NCI-H1436 (cell line): ENCODE measurements around the gene CSAD.
"Not testable (repeated sequence)": the region's sequence is repeated elsewhere in the genome, so short reads cannot be mapped to it uniquely, and the experiment has no call there.

Experiments
- DNase-seq: peaks from one replicate; lab custom pipeline; 2025; lab: John Stamatoyannopoulos, UW

CSAD gene

DNA sequence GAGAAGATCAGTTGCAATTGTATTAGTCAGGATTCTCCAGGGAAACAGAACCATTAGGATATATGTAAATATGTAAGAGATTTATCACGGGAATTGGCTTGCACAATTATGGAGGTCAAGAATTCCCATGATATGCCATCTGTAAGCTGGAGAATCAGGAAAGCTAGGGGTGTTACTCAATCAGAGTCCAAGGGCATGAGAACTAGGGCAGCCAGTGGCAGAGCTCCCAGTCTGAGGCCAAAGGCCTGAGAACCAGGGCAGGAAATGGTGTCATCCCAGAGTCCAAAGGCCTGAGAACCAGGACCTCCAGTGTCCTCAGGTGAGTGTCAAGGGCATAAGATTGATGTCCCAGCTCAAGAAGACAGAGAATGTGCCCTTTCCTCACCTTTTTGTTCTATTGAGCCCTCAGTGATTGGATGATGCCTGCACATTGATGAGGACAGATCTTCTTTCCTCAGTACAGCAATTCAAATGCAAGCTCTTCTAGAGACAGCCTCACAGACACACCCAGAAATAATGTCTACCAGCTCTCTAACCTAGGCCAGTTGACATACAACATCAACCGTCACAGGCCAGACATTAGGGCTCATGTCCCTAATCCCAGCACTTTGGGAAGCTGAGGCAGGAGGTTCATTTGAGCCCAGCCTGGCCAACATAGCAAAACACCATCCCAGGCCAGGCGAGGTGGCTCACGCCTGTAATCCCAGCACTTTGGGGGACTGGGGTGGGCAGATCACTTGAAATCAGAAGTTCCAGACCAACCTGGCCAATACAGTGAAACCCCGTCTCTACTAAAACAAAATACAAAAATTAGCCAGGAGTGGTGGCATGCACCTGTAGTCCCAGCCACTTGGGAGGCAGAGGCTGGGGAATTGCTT, 35.1 kb downstream of the CSAD start:
- no peak for DNase-seq

DNA sequence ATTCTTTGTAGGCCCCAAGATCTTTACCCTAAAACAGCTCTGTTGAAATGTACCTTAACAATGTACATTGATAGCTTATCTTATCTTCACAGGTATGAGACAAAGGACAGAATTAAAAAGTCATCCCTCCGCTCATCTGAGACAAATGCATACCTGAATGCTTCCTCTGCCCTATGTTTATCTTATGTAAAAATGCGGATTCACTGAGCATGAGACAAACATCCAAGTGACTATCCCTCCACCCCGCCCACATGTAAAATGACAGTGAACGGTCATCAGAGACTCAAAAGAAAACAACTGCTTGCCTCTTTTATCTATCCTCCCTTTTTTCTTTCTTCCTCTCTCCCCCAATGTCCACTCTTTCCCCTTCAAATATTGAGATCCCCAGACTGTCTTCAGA, 37.4 kb downstream of the CSAD start:
- DNase-seq: no peak

DNA sequence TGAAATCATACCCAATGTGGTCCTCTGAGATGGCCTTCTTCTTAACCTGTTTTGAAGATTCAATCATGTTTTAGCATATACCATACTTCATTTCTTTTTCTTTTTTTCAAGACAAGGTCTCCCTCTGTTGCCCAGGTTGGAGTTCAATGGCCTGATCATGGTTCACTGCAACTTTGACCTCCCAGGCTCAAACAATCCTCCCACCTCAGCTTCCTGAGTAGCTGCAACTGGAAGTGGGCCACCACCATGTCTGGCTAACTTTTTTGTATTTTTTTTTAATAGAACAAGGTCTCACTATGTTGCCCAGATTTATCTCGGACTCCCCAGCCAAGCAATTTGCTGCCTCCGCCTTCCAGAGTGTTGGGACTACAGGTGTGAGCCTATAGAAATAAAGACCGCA, 47.0 kb downstream of the CSAD start:
- DNase-seq: no peak

DNA sequence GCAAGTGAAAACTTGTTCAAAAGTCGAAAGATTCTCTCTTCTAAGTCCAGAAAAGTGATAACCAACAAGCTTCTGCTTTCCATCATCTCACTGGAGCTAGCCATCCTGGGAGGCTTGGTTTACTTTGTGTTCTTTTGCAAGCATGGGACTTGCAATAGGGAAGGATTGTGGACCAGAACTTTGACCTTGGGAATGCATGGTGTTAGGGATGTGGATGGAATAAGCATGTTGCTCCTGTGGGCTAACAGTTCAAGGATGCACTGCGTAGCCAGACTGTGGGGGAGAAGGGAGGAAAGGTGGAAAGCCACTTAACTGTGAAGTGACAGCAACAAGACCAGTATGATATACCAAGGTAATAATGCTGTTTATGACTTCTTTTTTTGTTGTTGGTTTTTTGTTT, 48.9 kb downstream of the CSAD start:
- no peak for DNase-seq

DNA sequence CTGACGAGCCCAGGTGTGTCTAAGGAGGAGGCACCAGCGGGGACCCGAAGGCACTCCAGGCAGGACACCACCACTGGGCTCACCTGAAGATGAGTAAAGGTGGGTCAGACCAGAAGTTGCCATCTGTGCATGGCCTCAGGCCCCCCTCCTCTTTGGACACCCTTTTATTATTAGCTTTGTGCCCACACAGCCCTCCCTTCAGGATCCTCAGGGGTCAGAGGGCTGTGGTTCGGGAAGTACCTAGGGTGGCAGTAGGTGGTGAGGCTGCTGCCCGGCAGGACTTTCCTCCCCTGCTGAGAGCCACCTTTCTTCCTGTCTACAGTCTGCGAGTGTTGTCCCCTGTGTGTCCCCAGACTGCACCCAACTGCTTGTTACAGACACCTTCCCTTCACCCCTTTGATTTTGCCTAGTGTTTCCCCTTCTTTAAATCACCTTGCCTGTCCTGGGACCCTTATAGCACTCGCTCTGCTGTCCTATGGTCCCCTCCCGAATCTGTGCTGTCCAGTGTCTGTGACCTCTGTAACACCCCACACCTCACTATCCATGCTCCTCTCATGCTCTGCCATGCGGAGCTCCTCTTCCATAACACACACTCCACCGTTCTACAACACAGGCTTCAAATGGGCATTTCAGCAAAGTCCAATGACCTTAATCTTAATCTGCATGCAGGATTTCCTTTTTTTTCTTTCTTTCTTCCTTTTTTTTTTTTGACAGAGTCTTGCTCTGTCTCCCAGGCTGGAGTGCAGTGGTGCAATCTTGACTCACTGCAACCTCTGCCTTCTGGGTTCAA, 51.8 kb downstream of the CSAD start:
- DNase-seq: no peak

DNA sequence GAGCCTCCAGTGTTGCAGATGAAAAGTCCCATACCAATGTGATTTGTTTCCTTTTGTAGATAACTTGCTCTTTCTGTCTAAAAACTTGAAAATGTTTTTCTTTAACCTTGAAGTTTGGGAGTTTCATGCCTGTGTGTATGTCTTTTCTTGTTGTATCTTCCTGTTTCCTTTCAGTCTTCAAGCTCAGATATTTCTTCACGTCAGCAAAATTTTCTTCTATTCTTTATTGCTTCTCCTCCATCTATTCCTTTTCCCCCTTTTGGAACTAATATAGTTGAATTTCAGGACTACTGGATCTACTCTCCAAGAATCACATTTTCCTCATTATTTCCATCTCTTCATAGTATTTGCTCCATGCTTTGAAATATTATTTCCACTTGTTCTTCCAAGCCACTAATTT, 53.6 kb downstream of the CSAD start:
- no peak for DNase-seq

DNA sequence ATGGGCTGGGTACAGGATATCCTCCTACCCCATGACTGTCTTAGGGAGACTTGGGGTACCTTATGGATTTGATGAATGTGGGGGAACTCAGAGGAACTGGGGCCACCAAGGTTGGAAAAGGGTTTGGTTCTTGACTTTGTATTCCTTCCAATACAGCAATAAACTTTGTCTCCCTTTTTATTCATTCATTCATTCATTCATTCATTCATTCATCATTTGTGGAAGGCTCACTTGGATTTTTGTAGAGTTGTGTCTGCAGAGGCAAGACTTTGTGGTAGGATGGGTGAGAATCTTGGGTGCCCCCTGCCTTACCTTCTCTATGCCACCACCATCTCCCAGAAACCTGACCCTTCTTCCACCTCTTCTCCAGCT, 56.4 kb downstream of the CSAD start:
- no peak for DNase-seq

DNA sequence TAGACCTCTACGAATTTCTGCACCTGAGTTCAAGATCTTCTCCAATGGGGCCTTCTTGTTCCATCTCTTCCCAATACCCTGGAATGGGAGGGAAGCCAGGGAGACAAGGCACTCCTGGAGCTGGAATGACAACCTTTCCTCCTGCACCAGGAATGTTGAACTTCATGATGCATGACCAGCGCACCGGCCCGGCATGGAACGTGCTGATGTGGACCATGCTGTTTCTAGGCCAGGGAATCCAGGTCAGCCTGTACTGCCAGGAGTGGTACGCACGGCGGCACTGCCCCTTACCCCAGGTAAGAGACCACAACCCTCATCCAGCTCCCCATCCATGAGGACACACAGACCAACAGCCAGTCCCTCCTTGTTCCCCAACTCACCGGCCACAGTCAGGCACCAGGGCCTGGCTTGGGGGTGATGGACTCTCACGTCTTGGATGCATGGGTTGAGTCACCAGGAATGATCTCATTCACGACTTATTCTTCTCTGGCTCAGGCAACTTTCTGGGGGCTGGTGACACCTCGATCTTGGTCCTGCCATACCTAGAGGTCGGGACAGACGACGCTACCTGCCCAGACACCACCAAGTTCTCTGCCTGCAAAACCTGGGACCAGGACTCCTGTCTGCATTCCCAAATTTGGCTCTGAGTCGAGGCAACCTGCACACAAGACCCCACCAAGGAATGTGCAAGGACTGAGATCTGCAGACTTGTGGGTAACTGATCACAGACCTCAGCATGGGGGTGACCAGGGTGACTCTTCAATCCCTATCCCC, 57.0 kb downstream of the CSAD start:
- no peak for DNase-seq

DNA sequence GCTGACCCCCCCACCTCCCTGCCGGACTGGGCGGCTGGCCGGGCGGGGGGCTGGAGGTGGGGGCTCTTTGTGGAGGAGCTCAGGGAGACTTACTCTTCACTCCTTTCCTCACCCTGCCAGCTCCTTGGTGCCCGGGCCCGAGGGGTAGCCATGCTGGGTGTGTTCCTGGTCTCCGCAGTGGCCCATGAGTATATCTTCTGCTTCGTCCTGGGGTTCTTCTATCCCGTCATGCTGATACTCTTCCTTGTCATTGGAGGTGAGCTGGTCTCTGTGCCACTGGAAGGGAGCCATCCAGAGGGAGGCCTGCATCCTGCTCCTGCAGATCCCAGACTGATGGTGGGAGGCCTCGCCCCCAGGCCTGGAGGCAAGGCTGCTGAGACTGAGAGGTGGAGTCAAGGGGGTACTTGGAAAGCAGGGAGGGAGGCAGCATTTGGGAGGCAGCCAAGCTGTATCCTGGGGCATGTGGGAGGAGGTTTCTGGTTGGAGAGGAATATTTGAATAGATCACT, 57.7 kb downstream of the CSAD start:
- no peak for DNase-seq

DNA sequence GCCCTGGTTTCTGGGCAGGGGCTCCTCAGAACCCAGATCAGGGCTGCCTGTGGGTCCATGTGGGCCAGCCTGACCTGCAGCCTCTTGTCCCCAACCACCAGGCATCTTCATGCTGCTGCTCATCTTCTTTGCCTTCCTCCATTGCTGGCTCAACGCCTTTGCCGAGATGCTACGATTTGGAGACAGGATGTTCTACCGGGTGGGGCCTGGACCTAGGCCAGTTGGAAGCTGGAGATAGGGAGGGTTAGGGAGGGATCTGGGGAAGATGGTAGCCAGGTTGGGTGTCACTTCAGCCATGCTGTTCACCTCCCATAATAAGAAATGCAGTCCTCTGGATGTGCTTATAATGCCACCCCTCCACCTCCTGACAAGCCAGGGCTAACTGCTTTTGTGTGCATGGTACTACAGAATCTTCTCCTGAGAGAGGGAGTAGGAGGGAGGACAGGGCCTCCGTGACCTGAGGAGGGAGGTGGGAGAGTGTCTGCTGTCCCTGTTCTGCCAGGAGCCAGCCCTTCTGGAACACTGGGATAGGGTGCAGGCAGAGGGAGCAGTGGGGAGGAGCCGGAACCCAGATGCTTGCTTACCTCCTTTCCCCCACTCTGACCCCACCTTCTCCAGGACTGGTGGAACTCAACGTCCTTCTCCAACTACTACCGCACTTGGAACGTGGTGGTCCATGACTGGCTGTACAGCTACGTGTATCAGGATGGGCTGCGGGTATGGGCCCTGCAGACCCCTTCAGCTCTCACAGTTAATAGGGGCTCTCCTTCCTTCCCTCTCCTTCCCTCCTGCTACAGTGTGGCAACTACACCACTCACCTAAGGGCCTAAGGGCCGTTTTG, 59.8 kb downstream of the CSAD start:
- no peak for DNase-seq

DNA sequence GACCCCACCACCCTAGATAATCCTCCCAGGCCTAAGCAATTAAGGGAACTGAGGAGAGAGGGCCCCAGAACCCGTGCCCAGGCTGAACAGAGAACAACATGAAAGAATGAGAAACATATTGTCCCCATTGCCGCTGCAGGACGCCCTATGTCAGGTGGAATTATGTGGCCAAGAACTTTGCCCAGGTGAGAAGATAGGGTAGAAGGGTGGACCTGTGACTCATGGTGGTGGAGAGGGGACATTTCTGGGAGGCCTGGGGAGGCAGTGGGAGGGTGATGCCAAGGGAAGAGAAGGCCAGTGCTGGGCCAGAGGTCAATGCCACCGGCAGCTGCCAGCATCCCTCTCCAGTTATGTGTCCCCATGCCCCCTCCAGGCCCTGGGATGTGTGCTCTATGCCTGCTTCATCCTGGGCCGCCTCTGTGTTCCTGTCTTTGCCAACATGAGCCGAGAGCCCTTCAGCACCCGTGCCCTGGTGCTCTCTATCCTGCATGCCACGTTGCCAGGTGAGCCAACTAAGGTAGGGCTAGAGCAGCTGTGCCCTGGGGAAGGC, 61.9 kb downstream of the CSAD start:
- no peak for DNase-seq

DNA sequence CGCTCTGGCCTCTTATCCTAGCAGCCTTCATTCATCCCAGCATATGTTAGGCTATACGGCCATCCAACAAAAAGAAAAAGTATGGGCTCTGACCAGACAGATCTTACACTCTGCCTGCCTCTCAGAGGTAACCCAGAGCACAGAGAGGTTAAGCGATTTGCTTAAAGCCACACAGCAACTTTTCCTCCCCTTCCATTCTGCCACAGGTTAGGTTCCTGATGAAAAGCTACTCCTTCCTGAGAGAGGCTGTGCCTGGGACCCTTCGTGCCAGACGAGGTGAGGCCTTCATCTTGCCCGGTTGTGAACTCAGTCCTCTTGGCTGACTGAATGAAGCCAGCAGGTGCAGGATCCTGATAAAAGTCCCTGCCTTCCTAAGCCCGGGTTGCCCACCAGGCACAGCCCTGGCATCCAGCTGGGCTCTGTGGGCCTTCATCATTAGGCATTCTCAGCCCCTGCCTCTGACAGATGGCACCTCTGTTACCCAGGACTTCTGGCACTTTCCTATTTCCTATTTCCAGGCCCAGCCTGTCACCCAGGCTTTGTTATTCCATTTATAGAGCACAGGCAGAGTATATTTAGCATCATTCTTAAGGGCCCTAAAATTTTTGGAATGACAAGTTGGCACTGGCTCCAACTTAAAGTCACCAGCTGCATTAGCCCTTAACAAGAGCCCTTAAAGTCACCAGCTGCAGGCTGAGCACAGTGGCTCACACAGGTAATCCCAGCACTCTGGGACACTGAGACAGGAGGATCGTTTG, 64.7 kb downstream of the CSAD start:
- no peak for DNase-seq

DNA sequence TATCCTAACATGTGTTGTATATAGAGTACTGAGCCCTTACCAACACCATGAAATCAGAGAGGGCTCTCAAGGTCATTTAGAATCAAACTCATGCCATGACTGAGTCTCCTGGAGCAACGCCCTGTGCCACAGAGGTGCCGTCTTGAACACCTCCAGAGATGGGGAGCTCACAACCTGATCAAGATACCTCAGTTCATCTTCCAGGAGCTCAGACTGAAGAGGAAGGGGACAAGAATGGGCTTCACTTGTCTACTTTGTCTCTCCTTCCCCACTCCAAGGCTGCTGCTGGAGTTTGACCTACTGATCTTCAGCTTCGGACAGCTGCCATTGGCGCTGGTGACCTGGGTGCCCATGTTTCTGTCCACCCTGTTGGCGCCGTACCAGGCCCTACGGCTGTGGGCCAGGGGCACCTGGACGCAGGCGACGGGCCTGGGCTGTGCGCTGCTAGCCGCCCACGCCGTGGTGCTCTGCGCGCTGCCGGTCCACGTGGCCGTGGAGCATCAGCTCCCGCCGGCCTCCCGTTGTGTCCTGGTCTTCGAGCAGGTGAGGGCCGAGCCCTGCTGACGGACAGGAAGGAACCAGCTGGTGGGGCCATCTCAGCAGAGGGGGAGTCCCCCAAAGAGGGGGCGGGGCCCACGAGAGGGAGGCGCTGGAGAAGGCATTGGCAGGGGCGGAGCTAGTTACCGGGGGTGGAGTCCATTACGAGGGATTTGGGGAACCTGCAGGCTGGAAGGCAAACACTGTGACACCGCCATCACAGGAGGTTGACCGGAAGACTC, 65.4 kb downstream of the CSAD start:
- no peak for DNase-seq

DNA sequence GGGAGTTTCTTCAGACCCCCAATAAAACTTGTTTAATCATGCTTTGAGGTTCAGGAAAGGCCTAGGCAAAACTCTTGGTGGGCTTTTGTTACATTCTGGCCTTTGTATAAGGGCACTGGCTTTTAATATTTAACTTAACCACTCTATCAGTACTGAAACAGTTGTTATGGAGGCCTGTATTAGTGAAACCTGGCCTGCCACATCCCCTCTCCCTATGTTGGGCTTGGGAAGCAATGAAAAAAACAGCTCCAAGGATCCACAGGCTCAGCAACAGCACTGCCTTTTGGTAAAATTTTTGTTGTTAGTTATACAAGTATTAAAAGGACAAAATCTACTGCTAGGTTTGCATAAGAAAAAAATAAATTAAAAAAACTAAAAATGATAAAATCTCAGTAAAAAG, 66.8 kb downstream of the CSAD start:
- DNase-seq: no peak

DNA sequence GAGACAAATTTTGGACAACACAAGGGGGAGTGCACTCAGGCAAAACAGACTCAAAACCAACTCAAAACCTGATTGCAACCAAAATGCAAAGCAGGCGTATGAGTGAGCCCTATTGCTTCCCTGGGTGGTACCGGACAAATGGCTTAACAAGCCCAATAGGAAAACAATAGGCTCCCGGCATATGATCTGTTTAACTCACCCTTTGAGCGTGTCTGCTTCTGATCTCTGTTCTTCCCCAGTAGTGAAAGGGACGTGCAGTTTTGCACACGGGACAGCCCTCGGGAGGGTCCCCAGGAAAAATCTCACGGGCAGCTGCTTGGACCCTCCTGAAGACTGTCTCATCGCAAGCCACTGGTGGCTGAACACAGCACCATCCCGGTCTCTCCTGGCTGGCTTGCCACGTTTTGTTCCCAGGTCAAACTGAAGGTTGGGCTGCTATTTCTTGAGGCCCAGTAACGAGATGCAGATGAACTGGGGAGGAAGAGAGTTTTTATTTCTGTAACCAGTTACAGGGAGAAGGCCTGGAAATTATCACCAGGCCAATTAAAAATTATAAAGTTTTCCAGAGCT, 67.5 kb downstream of the CSAD start:
- no peak for DNase-seq

DNA sequence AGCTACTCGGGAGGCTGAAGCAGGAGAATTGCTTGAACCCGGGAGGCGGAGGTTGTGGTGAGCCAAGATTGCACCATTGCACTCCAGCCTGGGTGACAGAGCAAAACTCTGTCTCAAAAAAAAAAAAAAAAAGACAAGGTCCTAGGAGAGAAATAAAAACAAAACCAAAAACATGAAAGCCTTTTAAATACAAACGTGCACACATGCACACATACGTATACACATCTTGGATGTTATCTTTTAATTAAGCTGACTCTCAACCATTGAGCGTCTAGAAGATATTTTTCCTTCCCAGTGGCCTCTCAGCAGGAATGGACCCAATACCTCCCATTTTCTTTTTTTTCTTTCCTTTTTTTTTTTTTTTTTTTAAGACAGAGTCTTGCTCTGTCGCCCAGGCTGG, 68.3 kb downstream of the CSAD start:
- DNase-seq: not testable (repeated sequence)
